ENCODE measurements around the gene KCNB1.

- TF ChIP-seq CTCF (IDR thresholded peaks at IDR 0.05; ENCODE audit: insufficient read depth, low read length) (no peak), POLR2AphosphoS5 (IDR thresholded peaks at IDR 0.05; ENCODE audit: low read depth) (no peak), SPI1 (IDR thresholded peaks at IDR 0.05; ENCODE audit: borderline replicate concordance, low read depth) (no peak)
Measured at GRCh38 chr20:49426873-49427272, 55.6 kb downstream of the KCNB1 start.

Measured in HL-60 (cell line).